ENCODE results near the gene ZNF584. TPM values are rescaled to one million over a fixed set of nuclear protein-coding genes. Genes with fewer than 3 reads are reported as not detected.
A peak's percentile ranks its signal among the peaks of the same experiment; 100 is the strongest.

Gene ZNF584
- total RNA-seq = 16.7 and 18.2 TPM in 2 replicates
- long read RNA-seq, partial matches to known transcripts = 0 of 27 reads
- long read RNA-seq, other reads (novel, unspliced or antisense) = 21 of 27 reads

DNA sequence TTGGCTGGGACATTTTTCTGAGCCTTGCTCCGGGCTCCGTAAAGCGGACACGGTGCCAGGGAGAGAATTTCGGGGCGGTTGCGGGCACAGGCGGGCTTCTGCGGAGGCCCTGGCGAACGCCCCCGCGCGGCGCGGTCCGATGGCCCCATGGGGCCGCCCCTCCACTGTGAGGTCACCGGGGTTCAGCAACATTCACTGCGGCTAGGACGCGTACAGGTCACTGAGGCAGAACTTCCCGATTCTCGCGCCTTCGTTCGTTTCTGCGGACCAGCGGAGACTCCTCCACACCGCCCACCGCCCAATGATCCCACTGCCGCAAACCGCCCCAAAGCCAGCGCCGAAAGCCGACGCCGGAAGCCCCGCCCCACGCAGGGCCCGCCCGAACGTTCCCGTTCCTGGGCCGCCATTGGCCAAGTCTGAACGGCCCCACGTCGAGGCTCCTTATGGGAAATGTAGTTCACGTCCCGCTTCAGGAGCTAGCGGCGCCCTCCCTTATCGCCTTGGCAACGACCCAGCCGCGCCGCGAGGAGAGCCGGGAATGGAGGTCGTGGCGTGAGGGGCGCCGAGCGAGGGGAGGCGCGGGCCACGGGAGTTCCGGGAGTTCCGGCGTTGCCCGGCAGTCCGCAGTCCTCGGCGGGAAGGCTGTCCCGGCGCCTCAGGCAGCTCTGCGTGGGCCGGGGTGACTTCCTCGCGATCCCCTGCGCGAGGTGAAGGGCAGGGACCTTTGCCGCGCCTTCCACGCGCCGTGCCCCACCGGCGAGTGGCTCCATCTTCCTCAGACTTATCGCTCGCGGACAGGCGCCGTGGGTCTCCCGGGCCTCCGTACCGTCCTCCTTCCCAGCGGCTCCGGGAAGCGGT lies at the start of gene ZNF584:
ZNF584 (plus strand) TSS at position 498 of the 858 bp plus-strand sequence. CDS start 499 bp downstream, outside the sequence.
- TF ChIP-seq, protein P1, sequence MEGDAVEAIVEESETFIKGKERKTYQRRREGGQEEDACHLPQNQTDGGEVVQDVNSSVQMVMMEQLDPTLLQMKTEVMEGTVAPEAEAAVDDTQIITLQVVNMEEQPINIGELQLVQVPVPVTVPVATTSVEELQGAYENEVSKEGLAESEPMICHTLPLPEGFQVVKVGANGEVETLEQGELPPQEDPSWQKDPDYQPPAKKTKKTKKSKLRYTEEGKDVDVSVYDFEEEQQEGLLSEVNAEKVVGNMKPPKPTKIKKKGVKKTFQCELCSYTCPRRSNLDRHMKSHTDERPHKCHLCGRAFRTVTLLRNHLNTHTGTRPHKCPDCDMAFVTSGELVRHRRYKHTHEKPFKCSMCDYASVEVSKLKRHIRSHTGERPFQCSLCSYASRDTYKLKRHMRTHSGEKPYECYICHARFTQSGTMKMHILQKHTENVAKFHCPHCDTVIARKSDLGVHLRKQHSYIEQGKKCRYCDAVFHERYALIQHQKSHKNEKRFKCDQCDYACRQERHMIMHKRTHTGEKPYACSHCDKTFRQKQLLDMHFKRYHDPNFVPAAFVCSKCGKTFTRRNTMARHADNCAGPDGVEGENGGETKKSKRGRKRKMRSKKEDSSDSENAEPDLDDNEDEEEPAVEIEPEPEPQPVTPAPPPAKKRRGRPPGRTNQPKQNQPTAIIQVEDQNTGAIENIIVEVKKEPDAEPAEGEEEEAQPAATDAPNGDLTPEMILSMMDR (IDR thresholded peaks at IDR 0.05; ENCODE audit: unreplicated experiment) = no peak
- H3K4me3 Mint-ChIP-seq (ENCODE audit: low read depth) = peak within 1 kb of the TSS; percentile 82
- peaks cover 4% of the 10 kb centered on the region for H3K36me3 Mint-ChIP-seq (ENCODE audit: insufficient read depth)
- no peaks in the 10 kb centered on the region for H3K27me3 Mint-ChIP-seq
- H3K27ac Mint-ChIP-seq = peak within 1 kb of the TSS; percentile 97
- peak; percentile 91 for DNase-seq (ENCODE audit: low spot score, unreplicated experiment)
- peaks cover 23% of the 10 kb centered on the region for H3K4me1 Mint-ChIP-seq (ENCODE audit: low read depth)
- no peaks in the 10 kb centered on the region for H3K9me3 Mint-ChIP-seq (ENCODE audit: low read depth)

DNA sequence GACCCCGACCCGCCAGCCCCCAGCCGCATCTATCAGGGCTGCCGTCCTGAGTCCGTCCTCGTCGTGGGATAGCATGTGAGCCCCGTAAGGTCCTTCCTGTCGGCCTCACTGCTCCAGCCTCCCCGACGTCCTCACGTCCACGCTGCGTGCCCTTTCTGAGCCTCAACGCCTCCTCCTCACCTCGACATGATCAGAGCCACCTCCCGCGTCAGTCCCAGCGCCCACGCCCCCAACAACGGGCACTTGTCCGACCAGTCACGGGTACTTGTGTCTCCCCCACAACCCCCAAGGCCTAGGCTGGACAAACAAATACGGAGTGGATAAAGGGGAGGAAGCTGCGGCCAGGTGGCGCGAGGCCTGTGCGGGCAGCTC lies 46.6 kb upstream of the ZNF584 start:
- no peaks in the 10 kb centered on the region for H3K36me3 Mint-ChIP-seq (ENCODE audit: insufficient read depth)
- no peaks in the 10 kb centered on the region for H3K27me3 Mint-ChIP-seq
- peak overlapping the region; percentile 99 for H3K27ac Mint-ChIP-seq
- TF ChIP-seq, protein P1 (IDR thresholded peaks at IDR 0.05; ENCODE audit: unreplicated experiment) = no peak
- H3K9me3 Mint-ChIP-seq (ENCODE audit: low read depth) = no peaks in the 10 kb centered on the region
- peak; percentile 53 for DNase-seq (ENCODE audit: low spot score, unreplicated experiment)
- H3K4me3 Mint-ChIP-seq (ENCODE audit: low read depth) = peak overlapping the region; percentile 98
- H3K4me1 Mint-ChIP-seq (ENCODE audit: low read depth) = peaks cover 6% of the 10 kb centered on the region

DNA sequence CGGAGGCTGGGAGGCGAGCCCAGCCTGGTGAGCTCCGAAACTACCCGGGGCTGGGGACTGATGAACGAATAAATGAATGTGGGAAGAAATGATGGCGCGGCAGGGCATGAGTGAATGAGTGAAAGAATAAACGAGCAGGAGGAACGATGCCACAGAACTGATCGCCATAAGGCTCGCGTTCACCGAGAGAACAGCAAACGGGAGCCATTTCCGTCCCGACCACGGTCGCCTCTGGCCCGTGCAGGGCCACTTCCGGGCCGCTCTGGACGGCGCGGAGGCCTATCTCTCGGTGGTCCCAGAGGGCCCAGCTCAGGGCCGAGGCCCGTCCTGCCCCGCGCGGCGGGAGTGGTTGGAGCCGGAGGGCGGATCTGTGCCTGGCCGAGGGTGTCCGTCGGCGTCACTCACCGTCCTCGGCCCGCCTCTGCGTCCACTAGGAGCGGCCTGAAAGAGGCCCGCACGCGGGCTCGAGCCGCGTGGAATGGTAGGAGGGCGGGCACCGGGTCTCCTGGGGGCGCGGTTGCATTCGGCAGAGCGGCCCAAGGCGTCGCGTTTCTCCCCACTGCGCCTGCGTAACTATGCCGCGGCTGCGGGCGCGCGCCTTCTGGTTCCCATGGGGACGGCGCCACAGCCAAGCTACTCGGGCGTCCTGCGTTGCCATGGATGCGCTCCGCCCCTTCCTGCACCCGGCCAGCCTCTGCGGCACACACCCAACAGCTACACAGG lies 46.0 kb upstream of the ZNF584 start, which contains the start of gene ZNF497:
ZNF497 (minus strand) TSS at position 480 of the 723 bp plus-strand sequence. CDS start 5,116 bp downstream, outside the sequence.
- peak within 1 kb of the TSS; percentile 98 for H3K4me3 Mint-ChIP-seq (ENCODE audit: low read depth)
- peak within 1 kb of the TSS; percentile 99 for H3K27ac Mint-ChIP-seq
- no peaks in the 10 kb centered on the region for H3K27me3 Mint-ChIP-seq
- peak; percentile 90 for DNase-seq (ENCODE audit: low spot score, unreplicated experiment)
- TF ChIP-seq, protein P1 (IDR thresholded peaks at IDR 0.05; ENCODE audit: unreplicated experiment) = no peak
- H3K36me3 Mint-ChIP-seq (ENCODE audit: insufficient read depth) = peaks cover 3% of the 10 kb centered on the region
- H3K9me3 Mint-ChIP-seq (ENCODE audit: low read depth) = no peaks in the 10 kb centered on the region
- peaks cover 6% of the 10 kb centered on the region for H3K4me1 Mint-ChIP-seq (ENCODE audit: low read depth)

DNA sequence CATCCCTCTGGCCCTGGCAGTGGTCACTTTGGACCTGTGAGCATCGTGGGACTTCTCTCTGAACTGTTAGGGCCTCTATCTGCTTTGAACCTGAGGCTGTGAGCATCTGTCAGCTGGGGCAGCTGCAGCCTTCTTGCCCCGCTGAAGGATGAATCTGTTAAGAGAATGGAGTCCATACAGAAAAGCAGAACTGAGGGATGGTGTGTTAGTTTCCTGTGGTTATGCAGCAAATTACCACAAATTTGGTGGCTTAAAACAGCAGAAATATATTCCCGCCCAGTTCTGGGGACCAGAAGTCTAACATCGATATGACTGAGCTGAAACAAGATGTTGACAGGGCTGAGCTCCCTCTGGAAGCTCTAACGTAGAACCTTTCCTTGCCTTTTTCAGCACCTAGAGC lies 44.3 kb upstream of the ZNF584 start:
- Mint-ChIP-seq H3K9me3 (ENCODE audit: low read depth) (no peaks in the 10 kb centered on the region), H3K36me3 (ENCODE audit: insufficient read depth) (peaks cover 3% of the 10 kb centered on the region), H3K4me1 (ENCODE audit: low read depth) (peaks cover 6% of the 10 kb centered on the region), H3K4me3 (ENCODE audit: low read depth) (no peak overlapping the region), H3K27ac (no peak overlapping the region), H3K27me3 (no peaks in the 10 kb centered on the region)
- DNase-seq (ENCODE audit: low spot score, unreplicated experiment) = no peak
- TF ChIP-seq, protein P1 (IDR thresholded peaks at IDR 0.05; ENCODE audit: unreplicated experiment) = no peak
